ENCODE results near the gene PRR5L. TPM values are rescaled to one million over a fixed set of nuclear protein-coding genes. Genes with fewer than 3 reads are reported as not detected.

PRR5L gene
- total and polyA plus RNA-seq, 2 donors (not counting 1 experiment from before 2014, with no cell fraction given) = 4.0 to 5.9 TPM

GRCh38 chr11:36431429-36432092, 135.5 kb downstream of the PRR5L start:
- H3K9me3 Mint-ChIP-seq (ENCODE audit: insufficient read depth) = no peaks in the 10 kb centered on the region
- TF ChIP-seq EZH2 (IDR thresholded peaks at IDR 0.05; ENCODE audit: borderline replicate concordance, insufficient read depth, low read depth, low read length, poor library complexity, severe bottlenecking) (no peak), CTCF (IDR thresholded peaks at IDR 0.05) (no peak)
- no peaks in the 10 kb centered on the region for H3K4me1 Mint-ChIP-seq
- no peaks in the 10 kb centered on the region for H3K36me3 ChIP-seq (replicated peaks in 1 of 2; ENCODE audit: control extremely low read depth in 1 of 2, control insufficient read depth in 1 of 2, extremely low read depth in 1 of 2, insufficient read depth in 2 of 2, low read length in 1 of 2)
- no peak overlapping the region for H3K4me3 Mint-ChIP-seq
- 89% methylated on average over 7 of the region's 11 CpGs for WGBS (ENCODE audit: insufficient coverage)
- POLR2A ChIA-PET = no interaction called here
- no peak overlapping the region for H3K27ac ChIP-seq (ENCODE audit: low read length in 2 of 2)
- DNase-seq = no peak
- intact Hi-C loops (cut with micrococcal nuclease) = no loop called here
- no peak overlapping the region for H3K9ac ChIP-seq (ENCODE audit: low read length)
- H3K79me2 ChIP-seq (ENCODE audit: control insufficient read depth, insufficient read depth, low read length) = no peaks in the 10 kb centered on the region
- no peaks in the 10 kb centered on the region for H4K20me1 ChIP-seq (ENCODE audit: control insufficient read depth, insufficient read depth, low read length, poor library complexity, severe bottlenecking)
- CTCF ChIA-PET = interaction anchor here (1.4 kb wide), 1 partner anchor 139 kb away, joined by 3 read pairs; no protein-coding TSS in a partner anchor
- no peaks in the 10 kb centered on the region for H3K9me3 ChIP-seq (ENCODE audit: control extremely low read depth in 1 of 3, control insufficient read depth in 2 of 3, insufficient read depth in 1 of 3, low read length in 2 of 3)
- no peak overlapping the region for H3K4me3 ChIP-seq (ENCODE audit: control extremely low read depth in 1 of 5, extremely low read depth in 1 of 5, insufficient read depth in 1 of 5, low read depth in 2 of 5, low read length in 4 of 5)
- H3K4me2 ChIP-seq (replicated peaks; ENCODE audit: low read depth, low read length, poor library complexity, severe bottlenecking) = no peak overlapping the region
- no peak overlapping the region for H2AFZ ChIP-seq (ENCODE audit: insufficient read depth, low read depth, low read length, poor library complexity, severe bottlenecking)
- H3K4me1 ChIP-seq (ENCODE audit: control insufficient read depth in 2 of 2, insufficient read depth in 2 of 2, low read length in 2 of 2) = no peaks in the 10 kb centered on the region
- no peaks in the 10 kb centered on the region for H3K27me3 ChIP-seq (replicated peaks in 1 of 4; ENCODE audit: control extremely low read depth in 1 of 4, control insufficient read depth in 3 of 4, insufficient read depth in 4 of 4, low read length in 3 of 4)
- H3K27ac Mint-ChIP-seq = no peak overlapping the region
- ATAC-seq (ENCODE audit: low read depth) = no peak
- H3K27me3 Mint-ChIP-seq = no peaks in the 10 kb centered on the region

- POLR2A ChIA-PET = no interaction called here
- H3K27ac Mint-ChIP-seq = no peak overlapping the region
- Histone ChIP-seq H3K27me3 (replicated peaks in 1 of 4; ENCODE audit: control extremely low read depth in 1 of 4, control insufficient read depth in 3 of 4, insufficient read depth in 4 of 4, low read length in 3 of 4) (no peaks in the 10 kb centered on the region), H3K36me3 (replicated peaks in 1 of 2; ENCODE audit: control extremely low read depth in 1 of 2, control insufficient read depth in 1 of 2, extremely low read depth in 1 of 2, insufficient read depth in 2 of 2, low read length in 1 of 2) (no peaks in the 10 kb centered on the region), H3K4me3 (ENCODE audit: control extremely low read depth in 1 of 5, extremely low read depth in 1 of 5, insufficient read depth in 1 of 5, low read depth in 2 of 5, low read length in 4 of 5) (no peak overlapping the region), H3K27ac (ENCODE audit: low read length in 2 of 2) (no peak overlapping the region), H2AFZ (ENCODE audit: insufficient read depth, low read depth, low read length, poor library complexity, severe bottlenecking) (no peak overlapping the region), H3K9me3 (ENCODE audit: control extremely low read depth in 1 of 3, control insufficient read depth in 2 of 3, insufficient read depth in 1 of 3, low read length in 2 of 3) (no peaks in the 10 kb centered on the region), H4K20me1 (ENCODE audit: control insufficient read depth, insufficient read depth, low read length, poor library complexity, severe bottlenecking) (no peaks in the 10 kb centered on the region), H3K4me2 (replicated peaks; ENCODE audit: low read depth, low read length, poor library complexity, severe bottlenecking) (no peak overlapping the region), H3K4me1 (ENCODE audit: control insufficient read depth in 2 of 2, insufficient read depth in 2 of 2, low read length in 2 of 2) (no peaks in the 10 kb centered on the region), H3K79me2 (ENCODE audit: control insufficient read depth, insufficient read depth, low read length) (no peaks in the 10 kb centered on the region), H3K9ac (ENCODE audit: low read length) (no peak overlapping the region)
- H3K4me3 Mint-ChIP-seq = no peak overlapping the region
- no CpG with 5 or more reads among the region's 2 CpGs for WGBS (ENCODE audit: insufficient coverage)
- ATAC-seq (ENCODE audit: low read depth) = no peak
- no peak for TF ChIP-seq CTCF (IDR thresholded peaks at IDR 0.05)
- TF ChIP-seq EZH2 (IDR thresholded peaks at IDR 0.05; ENCODE audit: borderline replicate concordance, insufficient read depth, low read depth, low read length, poor library complexity, severe bottlenecking) = no peak
- intact Hi-C loops (cut with micrococcal nuclease) = no loop called here
- no peak for DNase-seq
- no peaks in the 10 kb centered on the region for H3K9me3 Mint-ChIP-seq (ENCODE audit: insufficient read depth)
- CTCF ChIA-PET = no interaction called here
- no peaks in the 10 kb centered on the region for H3K4me1 Mint-ChIP-seq
- H3K27me3 Mint-ChIP-seq = no peaks in the 10 kb centered on the region
These were observed 136.0 kb downstream of the PRR5L start for GRCh38 chr11:36432093-36432469.
